BE2C (cell line): Measurements from ENCODE around the gene MIS18BP1.
"Not testable (repeated sequence)": the region's sequence is repeated elsewhere in the genome, so short reads cannot be mapped to it uniquely, and the experiment has no call there.

ENCODE experiments used
- DNase-seq: peaks from one replicate; pipeline ENCODE4 v3.0.0-alpha.2; 2020
- H3K27me3 ChIP-seq: fragments of 250-450 bp; sonication (Bioruptor Pico); 2 replicates; pipeline ENCODE4 v1.5.1; 2020; ENCODE audit warnings: mild to moderate bottlenecking
- H3K36me3 ChIP-seq: fragments of 250-450 bp; sonication (Bioruptor Pico); 2 replicates; pipeline ENCODE4 v1.5.1; 2020; ENCODE audit warnings: mild to moderate bottlenecking
- H3K4me1 ChIP-seq: fragments of 250-450 bp; sonication (Bioruptor Pico); 2 replicates; pipeline ENCODE4 v1.5.1; 2020
- H3K4me3 ChIP-seq: 2 replicates; pipeline ENCODE4 v1.5.1; 2011; ENCODE audit warnings: low read depth, low read length
- H3K9me3 ChIP-seq: fragments of 250-450 bp; sonication (Bioruptor Pico); 2 replicates; pipeline ENCODE4 v1.5.1; 2020
- TF ChIP-seq, protein P1 (sequence below): IDR thresholded peaks from 2 replicates; pipeline ENCODE4 v1.5.1; 2012; ENCODE audit warnings: mild to moderate bottlenecking, low read depth, low read length

MIS18BP1 gene

DNA sequence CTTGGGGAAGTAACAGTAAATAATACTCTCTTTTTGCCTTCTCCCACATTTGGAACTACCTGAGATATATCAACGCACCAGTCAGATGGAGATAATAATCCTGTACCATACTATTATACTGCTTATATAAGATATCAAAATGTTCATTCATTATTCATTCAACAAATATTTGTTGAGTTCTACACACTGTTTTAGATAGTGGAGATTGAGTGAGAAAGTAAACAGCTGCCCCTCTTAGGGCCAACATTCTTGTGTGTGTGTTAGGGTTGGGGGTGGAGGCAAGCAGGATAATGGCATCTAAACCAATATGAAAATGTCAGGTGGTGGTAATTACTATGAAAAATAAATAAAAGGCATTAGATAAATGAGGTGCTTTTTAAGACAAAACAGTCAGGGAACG, 14.0 kb downstream of the MIS18BP1 start:
- Histone ChIP-seq H3K36me3 (peaks cover 10% of the 10 kb centered on the region), H3K27me3 (no peaks in the 10 kb centered on the region), H3K4me3 (no peak overlapping the region), H3K4me1 (no peaks in the 10 kb centered on the region), H3K9me3 (no peaks in the 10 kb centered on the region)
- TF ChIP-seq, protein P1, sequence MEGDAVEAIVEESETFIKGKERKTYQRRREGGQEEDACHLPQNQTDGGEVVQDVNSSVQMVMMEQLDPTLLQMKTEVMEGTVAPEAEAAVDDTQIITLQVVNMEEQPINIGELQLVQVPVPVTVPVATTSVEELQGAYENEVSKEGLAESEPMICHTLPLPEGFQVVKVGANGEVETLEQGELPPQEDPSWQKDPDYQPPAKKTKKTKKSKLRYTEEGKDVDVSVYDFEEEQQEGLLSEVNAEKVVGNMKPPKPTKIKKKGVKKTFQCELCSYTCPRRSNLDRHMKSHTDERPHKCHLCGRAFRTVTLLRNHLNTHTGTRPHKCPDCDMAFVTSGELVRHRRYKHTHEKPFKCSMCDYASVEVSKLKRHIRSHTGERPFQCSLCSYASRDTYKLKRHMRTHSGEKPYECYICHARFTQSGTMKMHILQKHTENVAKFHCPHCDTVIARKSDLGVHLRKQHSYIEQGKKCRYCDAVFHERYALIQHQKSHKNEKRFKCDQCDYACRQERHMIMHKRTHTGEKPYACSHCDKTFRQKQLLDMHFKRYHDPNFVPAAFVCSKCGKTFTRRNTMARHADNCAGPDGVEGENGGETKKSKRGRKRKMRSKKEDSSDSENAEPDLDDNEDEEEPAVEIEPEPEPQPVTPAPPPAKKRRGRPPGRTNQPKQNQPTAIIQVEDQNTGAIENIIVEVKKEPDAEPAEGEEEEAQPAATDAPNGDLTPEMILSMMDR, result no peak
- DNase-seq, result no peak

DNA sequence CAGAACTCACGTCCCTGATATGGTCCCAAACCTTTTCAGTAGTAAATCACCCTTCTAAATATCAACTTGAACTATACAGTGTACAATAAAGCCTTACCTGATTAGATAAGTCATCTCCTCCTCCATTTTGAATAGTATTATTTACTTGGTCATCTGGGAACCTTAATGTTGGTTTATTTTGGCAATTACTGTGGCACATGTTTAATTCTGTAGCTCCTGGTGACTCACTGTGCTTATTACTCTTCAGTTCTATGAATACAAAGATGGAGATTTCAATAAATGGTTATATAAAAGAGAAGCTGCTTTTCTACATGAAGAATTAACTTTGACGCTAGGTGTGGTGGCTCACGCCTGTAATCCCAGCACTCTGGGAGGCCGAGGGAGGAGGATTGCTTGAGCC, 25.4 kb downstream of the MIS18BP1 start:
- TF ChIP-seq, protein P1, result no peak
- no peak for DNase-seq
- Histone ChIP-seq H3K4me3 (no peak overlapping the region), H3K27me3 (no peaks in the 10 kb centered on the region), H3K4me1 (no peaks in the 10 kb centered on the region), H3K9me3 (no peaks in the 10 kb centered on the region), H3K36me3 (peaks cover 14% of the 10 kb centered on the region)

DNA sequence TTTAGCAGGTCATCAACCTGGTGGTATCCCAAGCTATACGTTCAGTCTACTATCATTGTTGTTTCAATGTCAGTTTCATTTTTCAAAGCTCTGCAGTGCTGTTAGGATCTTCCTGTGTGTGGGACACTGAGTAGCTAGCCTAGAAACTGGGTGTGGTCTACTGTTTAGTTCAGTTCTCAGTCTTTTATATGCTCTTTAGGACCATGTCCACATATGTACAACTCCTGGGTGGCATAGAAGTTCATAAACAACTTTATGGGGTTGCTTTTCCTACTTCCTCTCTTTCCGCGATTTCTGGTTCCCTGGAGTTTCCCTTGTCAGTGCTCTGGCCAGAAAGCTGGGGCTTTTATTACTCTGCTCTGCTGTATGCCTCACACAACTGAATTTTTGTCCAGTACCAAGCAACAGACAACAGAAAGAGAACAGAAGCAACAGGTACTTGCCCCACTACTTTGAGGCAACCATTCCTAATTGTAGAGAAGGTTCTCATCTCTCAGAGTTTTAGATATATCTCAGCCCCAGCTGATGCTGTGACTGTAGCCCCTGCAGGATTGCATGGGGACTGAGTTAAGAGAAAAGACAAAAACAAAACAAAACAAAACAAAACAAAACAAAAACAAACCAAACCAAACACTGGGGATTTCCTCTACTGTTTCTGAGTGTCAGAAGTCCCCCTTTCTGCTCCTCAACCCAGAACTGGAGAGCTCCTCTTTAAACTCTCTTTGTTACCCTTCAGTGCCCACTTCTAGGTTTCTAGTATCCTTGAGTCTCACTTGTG, 30.3 kb downstream of the MIS18BP1 start:
- DNase-seq, result no peak
- no peaks in the 10 kb centered on the region for H3K9me3 ChIP-seq
- TF ChIP-seq, protein P1, result no peak
- H3K4me3 ChIP-seq, result no peak overlapping the region
- no peaks in the 10 kb centered on the region for H3K4me1 ChIP-seq
- H3K36me3 ChIP-seq, result peaks cover 7% of the 10 kb centered on the region
- no peaks in the 10 kb centered on the region for H3K27me3 ChIP-seq

DNA sequence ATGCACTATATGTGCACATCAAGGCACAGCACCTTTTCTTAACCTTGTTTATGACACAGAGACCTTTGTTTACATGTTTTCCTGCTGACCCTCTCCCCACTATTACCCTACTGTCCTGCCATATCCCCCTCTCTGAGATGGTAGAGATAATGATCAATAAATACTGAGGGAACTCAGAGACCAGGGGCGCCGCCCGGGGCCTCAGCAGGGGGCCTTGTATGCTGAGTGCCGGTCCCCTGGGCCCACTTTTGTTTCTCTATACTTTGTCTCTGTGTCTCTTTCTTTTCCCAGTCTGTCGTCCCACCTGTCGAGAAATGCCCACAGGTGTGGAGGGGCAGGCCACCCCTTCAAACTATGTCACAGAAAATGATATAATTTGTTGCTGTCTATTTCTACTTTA, 38.7 kb downstream of the MIS18BP1 start:
- H3K4me3 ChIP-seq, DNase-seq, H3K27me3 ChIP-seq, H3K9me3 ChIP-seq, H3K4me1 ChIP-seq: not testable (repeated sequence)
- peaks cover 39% of the 10 kb centered on the region for H3K36me3 ChIP-seq

DNA sequence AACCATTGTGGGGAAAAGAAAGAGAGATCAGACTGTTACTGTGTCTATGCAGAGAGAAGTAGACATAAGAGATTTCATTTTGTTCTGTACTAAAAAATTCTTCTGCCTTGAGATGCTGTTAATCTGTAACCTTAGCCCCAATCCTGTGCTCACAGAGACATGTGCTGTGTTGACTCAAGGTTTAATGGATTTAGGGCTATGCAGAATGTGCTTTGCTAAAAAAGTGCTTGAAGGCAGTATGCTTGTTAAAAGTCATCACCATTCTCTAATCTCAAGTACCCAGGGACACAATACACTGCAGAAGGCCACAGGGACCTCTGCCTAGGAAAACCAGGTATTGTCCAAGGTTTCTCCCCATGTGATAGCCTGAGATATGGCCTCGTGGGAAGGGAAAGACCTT, 39.3 kb downstream of the MIS18BP1 start:
- DNase-seq, H3K4me3 ChIP-seq, H3K9me3 ChIP-seq, H3K4me1 ChIP-seq, H3K27me3 ChIP-seq: not testable (repeated sequence)
- H3K36me3 ChIP-seq, result peaks cover 39% of the 10 kb centered on the region

DNA sequence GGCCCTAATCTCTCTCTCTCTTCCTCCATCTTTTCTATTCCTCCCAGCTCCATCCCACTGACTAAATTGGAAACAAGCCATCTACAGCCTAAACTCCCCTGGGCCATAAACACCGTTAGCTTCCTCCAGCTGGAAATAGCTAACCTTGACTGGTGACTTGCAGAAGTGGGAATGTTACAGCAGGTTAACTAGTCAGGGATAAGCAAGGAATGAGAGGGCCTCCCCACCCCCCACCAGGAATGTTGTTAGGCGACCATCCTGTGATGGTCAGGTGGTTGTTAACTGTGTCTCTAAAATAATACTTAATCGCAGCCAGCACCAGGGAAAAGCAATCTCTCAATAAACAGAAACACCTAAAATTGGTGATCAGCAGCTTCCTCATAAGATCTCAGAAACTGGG, 40.8 kb downstream of the MIS18BP1 start:
- H3K36me3 ChIP-seq, result peaks cover 33% of the 10 kb centered on the region
- DNase-seq, result no peak

DNA sequence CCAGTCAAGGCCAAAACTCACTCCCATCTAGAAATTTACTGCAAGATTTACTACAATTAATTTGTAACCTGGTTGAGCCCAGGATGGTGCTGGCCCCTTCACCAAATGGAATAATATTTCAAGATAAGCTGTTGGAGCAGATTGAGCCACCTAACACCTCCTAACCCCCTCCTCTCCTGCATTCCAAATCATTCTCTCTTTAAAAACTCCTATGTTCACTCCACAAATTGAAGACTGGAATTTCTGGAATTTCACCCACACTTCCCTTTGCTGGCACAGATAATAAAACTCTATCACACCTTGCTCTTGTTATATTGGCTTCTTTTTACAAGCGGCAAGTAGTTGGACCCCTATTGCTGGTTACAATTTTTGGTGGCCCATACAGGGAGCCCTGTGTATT, 41.7 kb downstream of the MIS18BP1 start:
- Histone ChIP-seq H3K36me3 (peaks cover 27% of the 10 kb centered on the region), H3K27me3 (no peaks in the 10 kb centered on the region), H3K4me3 (no peak overlapping the region), H3K9me3 (no peaks in the 10 kb centered on the region), H3K4me1 (no peaks in the 10 kb centered on the region)
- TF ChIP-seq, protein P1, result no peak
- DNase-seq, result no peak

More for the DNA sequence above, 40.8 kb downstream of the MIS18BP1 start:
- TF ChIP-seq, protein P1, result no peak
- Histone ChIP-seq H3K4me1 (no peaks in the 10 kb centered on the region), H3K4me3 (no peak overlapping the region), H3K9me3 (no peaks in the 10 kb centered on the region), H3K27me3 (no peaks in the 10 kb centered on the region)
